ENCODE measurements around the gene GALNT18. TPM values are rescaled to one million over a fixed set of nuclear protein-coding genes. Genes with fewer than 3 reads are reported as not detected.

GALNT18 gene
- total RNA-seq, 1 donor from 2014 or later: 24.4 TPM

DNA sequence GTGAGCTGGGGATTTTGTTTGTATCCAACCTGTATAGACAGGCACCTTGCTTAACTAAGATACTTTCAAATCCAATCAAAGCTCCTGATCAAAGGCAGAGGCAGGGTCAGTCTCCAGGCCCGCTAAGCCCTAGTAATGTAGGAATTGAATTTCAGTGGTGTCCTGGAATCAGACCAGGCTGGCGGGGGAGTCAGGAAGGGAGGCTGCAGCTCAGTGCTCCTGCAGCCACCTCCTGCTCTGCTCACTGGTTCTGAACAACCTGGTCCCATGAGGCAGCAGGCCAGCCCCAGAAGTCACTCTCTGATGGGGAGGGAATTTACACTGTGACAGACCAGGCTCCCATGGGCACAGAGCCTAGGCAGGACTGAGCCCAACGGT is 38.5 kb upstream of the GALNT18 start:
- Histone ChIP-seq H3K27me3 (ENCODE audit: low read depth) (no peaks in the 10 kb centered on the region), H3K4me3 (no peak overlapping the region), H3K27ac (replicated peaks) (no peak overlapping the region), H3K36me3 (no peaks in the 10 kb centered on the region), H3K4me1 (no peaks in the 10 kb centered on the region), H3K9me3 (replicated peaks) (no peaks in the 10 kb centered on the region)
- no peak for DNase-seq
- TF ChIP-seq, protein P1, sequence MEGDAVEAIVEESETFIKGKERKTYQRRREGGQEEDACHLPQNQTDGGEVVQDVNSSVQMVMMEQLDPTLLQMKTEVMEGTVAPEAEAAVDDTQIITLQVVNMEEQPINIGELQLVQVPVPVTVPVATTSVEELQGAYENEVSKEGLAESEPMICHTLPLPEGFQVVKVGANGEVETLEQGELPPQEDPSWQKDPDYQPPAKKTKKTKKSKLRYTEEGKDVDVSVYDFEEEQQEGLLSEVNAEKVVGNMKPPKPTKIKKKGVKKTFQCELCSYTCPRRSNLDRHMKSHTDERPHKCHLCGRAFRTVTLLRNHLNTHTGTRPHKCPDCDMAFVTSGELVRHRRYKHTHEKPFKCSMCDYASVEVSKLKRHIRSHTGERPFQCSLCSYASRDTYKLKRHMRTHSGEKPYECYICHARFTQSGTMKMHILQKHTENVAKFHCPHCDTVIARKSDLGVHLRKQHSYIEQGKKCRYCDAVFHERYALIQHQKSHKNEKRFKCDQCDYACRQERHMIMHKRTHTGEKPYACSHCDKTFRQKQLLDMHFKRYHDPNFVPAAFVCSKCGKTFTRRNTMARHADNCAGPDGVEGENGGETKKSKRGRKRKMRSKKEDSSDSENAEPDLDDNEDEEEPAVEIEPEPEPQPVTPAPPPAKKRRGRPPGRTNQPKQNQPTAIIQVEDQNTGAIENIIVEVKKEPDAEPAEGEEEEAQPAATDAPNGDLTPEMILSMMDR (IDR thresholded peaks at IDR 0.05; ENCODE audit: borderline replicate concordance): no peak
- intact Hi-C loops (cut with micrococcal nuclease): no loop called here

GRCh38 chr11:11659567-11660362 is 38.0 kb upstream of the GALNT18 start:
- Histone ChIP-seq H3K27me3 (ENCODE audit: low read depth) (no peaks in the 10 kb centered on the region), H3K4me3 (no peak overlapping the region), H3K4me1 (no peaks in the 10 kb centered on the region), H3K36me3 (no peaks in the 10 kb centered on the region), H3K27ac (replicated peaks) (no peak overlapping the region), H3K9me3 (replicated peaks) (no peaks in the 10 kb centered on the region)
- TF ChIP-seq, protein P1 (IDR thresholded peaks at IDR 0.05; ENCODE audit: borderline replicate concordance): peak; percentile 39
- intact Hi-C loops (cut with micrococcal nuclease): no loop called here
- no peak for DNase-seq

- Histone ChIP-seq H3K27me3 (ENCODE audit: low read depth) (no peaks in the 10 kb centered on the region), H3K4me3 (no peak overlapping the region), H3K9me3 (replicated peaks) (no peaks in the 10 kb centered on the region), H3K27ac (replicated peaks) (no peak overlapping the region), H3K36me3 (no peaks in the 10 kb centered on the region), H3K4me1 (no peaks in the 10 kb centered on the region)
- TF ChIP-seq, protein P1 (IDR thresholded peaks at IDR 0.05; ENCODE audit: borderline replicate concordance): no peak
- no peak for DNase-seq
- intact Hi-C loops (cut with micrococcal nuclease): no loop called here
Measured at GRCh38 chr11:11657218-11657955, 35.6 kb upstream of the GALNT18 start.

GRCh38 chr11:11641581-11641980 is 19.8 kb upstream of the GALNT18 start:
- Histone ChIP-seq H3K27me3 (ENCODE audit: low read depth) (no peaks in the 10 kb centered on the region), H3K36me3 (no peaks in the 10 kb centered on the region), H3K4me1 (no peaks in the 10 kb centered on the region), H3K4me3 (no peak overlapping the region), H3K27ac (replicated peaks) (no peak overlapping the region), H3K9me3 (replicated peaks) (peaks cover 5% of the 10 kb centered on the region)
- TF ChIP-seq, protein P1 (IDR thresholded peaks at IDR 0.05; ENCODE audit: borderline replicate concordance): no peak
- DNase-seq: no peak
- intact Hi-C loops (cut with micrococcal nuclease): no loop called here

DNA sequence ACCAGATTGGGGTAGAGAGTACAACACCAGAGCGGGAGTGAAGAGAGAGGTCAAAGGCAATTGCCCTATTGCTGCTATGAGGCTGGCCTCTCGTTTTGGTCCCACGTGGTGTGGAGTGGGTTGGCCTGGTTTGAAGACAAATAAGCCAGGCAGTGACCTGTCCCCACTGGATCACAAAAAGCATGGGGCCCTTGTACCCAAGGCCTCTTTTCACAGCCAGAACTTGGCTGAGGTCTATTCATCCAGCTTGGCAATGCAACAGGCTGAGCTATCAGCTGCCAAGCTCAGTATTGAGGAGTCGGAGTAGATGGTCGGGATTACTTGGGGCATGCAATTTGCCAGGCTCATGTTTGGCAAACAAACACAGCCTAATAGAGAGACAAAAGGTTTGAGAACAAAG is 19.2 kb upstream of the GALNT18 start:
- TF ChIP-seq, protein P1 (IDR thresholded peaks at IDR 0.05; ENCODE audit: borderline replicate concordance): no peak
- H3K9me3 ChIP-seq (replicated peaks): peaks cover 5% of the 10 kb centered on the region
- no peaks in the 10 kb centered on the region for H3K4me1 ChIP-seq
- no peaks in the 10 kb centered on the region for H3K27me3 ChIP-seq (ENCODE audit: low read depth)
- no peak for DNase-seq
- peak overlapping the region; percentile 32 for H3K27ac ChIP-seq (replicated peaks)
- H3K36me3 ChIP-seq: no peaks in the 10 kb centered on the region
- H3K4me3 ChIP-seq: no peak overlapping the region
- intact Hi-C loops (cut with micrococcal nuclease): no loop called here
